COLO668 (cell line): Measurements from ENCODE around the gene EXOC5.
A peak's percentile ranks its signal among the peaks of the same experiment; 100 is the strongest.

Source experiments
- DNase-seq: peaks from one replicate; lab custom pipeline; 2025; ENCODE audit not compliant: unreplicated experiment; lab: John Stamatoyannopoulos, UW

The EXOC5 gene, protein sequence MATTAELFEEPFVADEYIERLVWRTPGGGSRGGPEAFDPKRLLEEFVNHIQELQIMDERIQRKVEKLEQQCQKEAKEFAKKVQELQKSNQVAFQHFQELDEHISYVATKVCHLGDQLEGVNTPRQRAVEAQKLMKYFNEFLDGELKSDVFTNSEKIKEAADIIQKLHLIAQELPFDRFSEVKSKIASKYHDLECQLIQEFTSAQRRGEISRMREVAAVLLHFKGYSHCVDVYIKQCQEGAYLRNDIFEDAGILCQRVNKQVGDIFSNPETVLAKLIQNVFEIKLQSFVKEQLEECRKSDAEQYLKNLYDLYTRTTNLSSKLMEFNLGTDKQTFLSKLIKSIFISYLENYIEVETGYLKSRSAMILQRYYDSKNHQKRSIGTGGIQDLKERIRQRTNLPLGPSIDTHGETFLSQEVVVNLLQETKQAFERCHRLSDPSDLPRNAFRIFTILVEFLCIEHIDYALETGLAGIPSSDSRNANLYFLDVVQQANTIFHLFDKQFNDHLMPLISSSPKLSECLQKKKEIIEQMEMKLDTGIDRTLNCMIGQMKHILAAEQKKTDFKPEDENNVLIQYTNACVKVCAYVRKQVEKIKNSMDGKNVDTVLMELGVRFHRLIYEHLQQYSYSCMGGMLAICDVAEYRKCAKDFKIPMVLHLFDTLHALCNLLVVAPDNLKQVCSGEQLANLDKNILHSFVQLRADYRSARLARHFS

GRCh38 chr14:57268161-57269069, at the start of gene EXOC5, which contains the start of gene AP5M1:
TSS of gene EXOC5 (minus strand) at chr14:57268905. CDS start at chr14:57268648, 257 bp downstream.
TSS of gene AP5M1 (plus strand) at chr14:57268971. CDS start at chr14:57269315, 344 bp downstream.
- peak; percentile 98 for DNase-seq

DNA sequence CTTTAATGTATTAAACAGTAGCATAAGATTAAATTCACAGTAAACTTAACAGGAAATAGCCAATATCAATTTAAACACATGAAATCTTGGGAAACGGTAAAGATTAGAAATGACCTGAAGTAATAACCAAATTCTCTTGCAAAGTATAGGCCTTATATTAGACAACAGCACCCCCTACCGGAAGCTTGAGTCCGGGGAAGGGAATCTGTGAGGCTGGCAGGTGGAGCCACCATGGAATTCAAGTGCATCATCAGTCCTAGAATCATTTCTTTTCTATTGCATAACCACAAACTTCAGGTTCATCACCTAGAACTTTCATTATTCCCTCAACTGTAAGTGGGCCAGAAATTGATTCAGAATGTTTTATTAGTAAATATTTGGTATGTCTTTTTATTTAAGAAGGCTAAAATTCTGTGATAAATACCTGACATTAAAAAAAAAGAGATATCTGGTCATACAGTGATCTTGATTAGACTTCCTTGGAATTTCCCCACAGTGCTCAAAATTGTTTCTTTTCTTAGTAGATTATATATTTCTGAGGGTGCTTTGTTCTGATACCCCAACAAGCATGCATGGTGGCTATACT, 48.6 kb upstream of the EXOC5 start:
- peak; percentile 83 for DNase-seq

GRCh38 chr14:57314396-57315089, 45.8 kb upstream of the EXOC5 start:
- no peak for DNase-seq

GRCh38 chr14:57302883-57303282, 34.2 kb upstream of the EXOC5 start:
- DNase-seq, result no peak

GRCh38 chr14:57299511-57299910, 30.8 kb upstream of the EXOC5 start:
- DNase-seq, result no peak

- DNase-seq, result no peak
Measured at GRCh38 chr14:57297852-57298251, 29.1 kb upstream of the EXOC5 start.

- DNase-seq, result no peak
Measured at GRCh38 chr14:57295239-57295638, 26.5 kb upstream of the EXOC5 start.

DNA sequence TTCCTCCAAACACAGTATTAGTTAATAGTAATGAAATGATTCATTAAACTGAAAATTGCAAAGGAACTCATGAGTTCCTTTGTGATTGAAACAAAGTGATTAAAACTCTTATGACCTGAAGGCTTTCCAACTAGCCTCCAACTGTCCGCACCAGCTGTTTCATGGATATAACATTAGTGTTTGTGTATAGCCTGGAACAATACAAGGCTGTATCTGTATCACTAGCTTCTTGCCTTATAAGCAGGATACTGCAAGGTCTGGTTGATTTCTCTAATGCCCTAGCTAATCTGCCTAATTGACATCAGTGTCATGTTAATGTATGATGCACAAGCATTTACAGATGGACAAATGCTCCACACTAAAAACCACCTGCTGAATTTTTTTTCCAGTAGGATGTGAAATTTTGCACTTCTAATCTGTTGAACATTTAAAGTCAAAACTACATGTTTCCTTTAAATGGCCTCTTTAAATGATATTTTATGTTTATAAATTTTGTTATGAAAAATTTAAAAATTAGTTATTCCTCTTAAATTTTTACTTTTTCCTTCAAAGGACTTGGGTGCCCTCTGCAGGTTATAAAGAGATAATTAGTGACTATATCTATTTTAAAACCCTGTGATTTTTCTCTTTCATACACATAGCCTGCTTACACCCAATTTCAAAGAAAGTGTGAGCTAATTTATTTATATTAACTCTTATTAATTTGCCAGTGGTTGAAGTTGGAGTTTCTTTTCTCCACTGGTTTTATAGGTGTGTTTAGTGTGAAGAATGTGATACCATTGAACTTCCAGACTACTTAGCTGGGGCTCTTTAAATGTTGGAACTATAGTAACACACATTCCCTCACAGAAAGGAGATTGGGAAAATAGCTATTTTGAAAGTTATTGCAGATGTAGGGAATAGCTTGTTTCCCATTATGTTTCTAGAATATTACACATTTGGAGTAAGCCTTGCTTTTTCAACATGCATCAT, 25.4 kb upstream of the EXOC5 start:
- no peak for DNase-seq

DNA sequence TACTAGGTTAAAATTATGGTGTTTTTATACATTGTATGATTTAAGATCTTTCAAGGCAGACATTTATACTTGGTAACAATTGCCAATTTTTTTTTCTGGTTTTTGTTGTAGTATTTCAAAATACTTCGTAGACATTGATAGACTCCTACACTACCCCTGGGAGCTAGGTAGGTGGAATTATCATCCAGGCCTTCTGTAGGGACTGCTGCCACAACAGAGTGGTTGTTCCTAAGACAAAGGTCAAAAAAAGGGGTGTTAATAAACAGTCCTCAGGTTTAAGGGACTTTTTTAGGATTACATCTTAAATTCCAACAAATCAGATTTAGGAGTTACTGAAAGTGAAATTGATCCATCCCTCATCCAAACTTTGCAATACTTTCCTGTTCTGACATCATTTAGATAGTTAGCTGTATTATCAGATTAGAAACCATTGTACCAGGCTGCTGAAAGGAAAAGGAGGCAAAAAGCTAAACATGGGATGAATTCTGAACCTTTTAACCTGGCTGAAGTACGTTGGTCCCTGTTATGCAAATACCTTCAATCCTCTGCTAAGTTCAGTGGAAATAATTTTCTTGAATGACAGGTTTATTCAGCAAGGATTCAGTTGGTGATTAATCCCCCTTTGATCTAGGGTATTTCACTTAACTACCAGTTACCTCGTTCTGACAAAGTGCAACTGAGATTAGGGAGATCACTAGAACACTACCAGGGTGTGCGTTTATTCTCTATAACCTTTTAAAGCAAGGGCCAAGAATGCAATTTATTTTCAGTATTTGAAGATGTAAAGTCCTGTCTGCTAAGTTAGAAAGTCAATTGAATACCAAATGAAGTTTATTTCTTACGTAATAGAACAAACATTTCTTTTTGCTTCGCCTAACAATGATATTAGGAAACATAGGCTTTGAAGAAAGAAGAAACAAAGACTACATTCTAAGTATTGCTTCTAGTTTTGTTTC, 23.3 kb upstream of the EXOC5 start:
- DNase-seq, result no peak

GRCh38 chr14:57290751-57291150, 22.0 kb upstream of the EXOC5 start:
- DNase-seq, result no peak

- no peak for DNase-seq
Measured at GRCh38 chr14:57287745-57288144, 19.0 kb upstream of the EXOC5 start.

- DNase-seq, result no peak
Measured at GRCh38 chr14:57277062-57277461, 8.4 kb upstream of the EXOC5 start.

- no peak for DNase-seq
Measured at GRCh38 chr14:57275023-57275664, 6.4 kb upstream of the EXOC5 start.

- no peak for DNase-seq
Measured at GRCh38 chr14:57274551-57274950, 5.8 kb upstream of the EXOC5 start.

DNA sequence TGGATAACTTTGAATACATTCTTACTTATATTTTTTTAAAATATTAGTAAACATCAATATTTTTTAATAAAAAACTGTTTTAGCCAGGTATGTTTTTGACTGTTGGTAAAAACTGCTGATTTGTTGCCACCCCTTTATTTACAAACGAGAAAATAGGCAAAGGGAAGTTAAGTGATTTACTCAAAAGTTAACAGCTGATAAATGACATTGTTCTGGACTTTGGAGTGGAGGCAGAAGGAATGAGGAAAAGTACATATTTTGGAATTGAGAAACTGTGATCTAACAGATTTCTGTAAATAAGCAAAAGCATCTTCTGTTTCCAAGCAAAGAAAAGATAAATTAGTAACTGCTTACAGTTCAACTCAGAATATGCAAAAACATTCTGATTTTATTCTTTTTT, 4.5 kb upstream of the EXOC5 start:
- no peak for DNase-seq

GRCh38 chr14:57266065-57266464, 2.6 kb downstream of the EXOC5 start:
- no peak for DNase-seq

DNA sequence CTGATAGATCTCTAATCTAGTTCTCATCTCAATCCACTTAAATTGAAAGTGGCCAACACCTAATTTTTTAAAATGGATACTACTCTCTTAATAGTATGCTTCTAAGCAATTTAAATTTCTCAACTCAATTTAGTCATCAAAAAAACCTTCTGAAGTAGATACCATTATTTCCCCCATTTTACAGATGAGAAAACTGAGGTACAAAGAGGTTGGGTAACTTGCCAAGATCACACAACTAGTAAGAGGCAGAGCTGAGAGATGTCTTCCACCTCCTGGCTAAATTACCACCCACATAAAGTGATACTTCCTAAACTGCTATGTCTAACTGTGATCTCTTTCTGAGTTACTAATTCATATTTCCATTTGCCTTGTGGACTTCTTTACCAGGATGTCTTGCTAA, 6.6 kb downstream of the EXOC5 start:
- DNase-seq, result no peak

DNA sequence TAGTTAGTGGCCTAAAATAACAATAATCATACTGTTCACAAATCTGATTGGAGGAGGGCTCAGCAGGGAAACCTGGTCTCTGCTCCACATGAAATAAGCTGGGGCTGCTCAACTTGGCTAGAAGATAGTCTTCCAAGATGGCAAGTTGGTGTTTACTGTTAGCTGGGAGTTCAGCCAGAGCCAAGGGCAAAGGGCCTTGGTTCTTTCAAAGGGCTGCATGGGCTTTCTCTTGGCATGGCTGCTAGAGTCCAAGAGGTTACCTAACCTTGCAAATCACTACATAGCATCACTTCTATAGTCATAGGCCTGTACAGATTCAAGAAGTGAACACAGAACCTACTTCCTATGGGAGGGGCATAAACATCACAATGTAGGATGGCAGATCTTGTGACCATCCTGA, 7.1 kb downstream of the EXOC5 start:
- DNase-seq, result no peak
